OCI-LY1 (cell line): ENCODE data around the gene RNF112.

Source experiments
- EZH2 ChIP-seq: fragments of 200-600 bp; sonication (generic), shearing (Covaris generic); IDR thresholded peaks from 2 replicates; pipeline ENCODE4 v1.8.0; 2017; ENCODE audit warnings: borderline replicate concordance, mixed run types, mild to moderate bottlenecking, antibody characterized with exemption, low read length, moderate library complexity, mixed read lengths
- TF ChIP-seq, protein P1 (sequence below): fragments of 200-600 bp; sonication (generic), shearing (Covaris generic); IDR thresholded peaks from 2 replicates; pipeline ENCODE4 v1.5.1; 2017; ENCODE audit warnings: mild to moderate bottlenecking, antibody characterized with exemption, low read length, moderate library complexity, mixed read lengths

DNA sequence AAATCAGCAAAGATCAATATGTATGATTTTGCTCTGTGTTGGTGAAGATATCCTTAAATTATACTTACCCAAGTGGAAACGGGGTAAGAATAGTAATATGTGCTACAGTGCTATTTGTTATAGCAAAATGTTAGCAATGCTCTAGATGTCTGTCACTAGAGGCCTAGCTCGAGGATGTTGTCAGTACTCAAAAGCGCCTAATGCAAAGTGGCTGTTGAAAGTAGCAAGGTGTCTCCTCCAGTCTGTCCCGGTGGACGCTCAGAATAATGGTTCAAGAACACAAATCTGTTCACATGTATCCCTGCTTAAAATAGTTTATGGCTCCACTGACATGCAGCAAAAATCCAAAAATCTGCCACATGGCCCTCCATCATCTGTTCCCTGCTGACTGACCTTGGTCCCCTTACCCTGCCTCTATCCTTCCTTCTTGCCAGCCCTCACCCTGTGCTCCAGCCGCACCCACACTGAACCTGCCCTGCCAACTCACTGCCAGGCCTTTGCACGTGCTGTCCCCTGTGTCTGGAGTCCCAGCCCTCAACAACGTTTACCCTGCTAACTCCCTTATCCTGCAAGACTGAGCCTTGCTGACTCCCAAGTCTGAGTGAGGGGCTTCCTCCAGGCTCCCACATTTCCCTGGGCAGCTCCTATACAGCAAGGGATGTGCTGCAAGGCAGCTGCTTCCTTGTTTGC, 9.6 kb upstream of the RNF112 start:
- TF ChIP-seq, protein P1, sequence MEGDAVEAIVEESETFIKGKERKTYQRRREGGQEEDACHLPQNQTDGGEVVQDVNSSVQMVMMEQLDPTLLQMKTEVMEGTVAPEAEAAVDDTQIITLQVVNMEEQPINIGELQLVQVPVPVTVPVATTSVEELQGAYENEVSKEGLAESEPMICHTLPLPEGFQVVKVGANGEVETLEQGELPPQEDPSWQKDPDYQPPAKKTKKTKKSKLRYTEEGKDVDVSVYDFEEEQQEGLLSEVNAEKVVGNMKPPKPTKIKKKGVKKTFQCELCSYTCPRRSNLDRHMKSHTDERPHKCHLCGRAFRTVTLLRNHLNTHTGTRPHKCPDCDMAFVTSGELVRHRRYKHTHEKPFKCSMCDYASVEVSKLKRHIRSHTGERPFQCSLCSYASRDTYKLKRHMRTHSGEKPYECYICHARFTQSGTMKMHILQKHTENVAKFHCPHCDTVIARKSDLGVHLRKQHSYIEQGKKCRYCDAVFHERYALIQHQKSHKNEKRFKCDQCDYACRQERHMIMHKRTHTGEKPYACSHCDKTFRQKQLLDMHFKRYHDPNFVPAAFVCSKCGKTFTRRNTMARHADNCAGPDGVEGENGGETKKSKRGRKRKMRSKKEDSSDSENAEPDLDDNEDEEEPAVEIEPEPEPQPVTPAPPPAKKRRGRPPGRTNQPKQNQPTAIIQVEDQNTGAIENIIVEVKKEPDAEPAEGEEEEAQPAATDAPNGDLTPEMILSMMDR, result no peak
- no peak for TF ChIP-seq EZH2
